ENCODE results near the gene GPR4. TPM values are rescaled to one million over a fixed set of nuclear protein-coding genes. Genes with fewer than 3 reads are reported as not detected.

GPR4 gene
- polyA plus RNA-seq, 1 of the 3 experiments (the other 2 are of a cell fraction) = 0.69 TPM

GRCh38 chr19:45587873-45588272 lies 14.1 kb downstream of the GPR4 start:
- Histone ChIP-seq H2AFZ (ENCODE audit: low read depth) (no peak overlapping the region), H3K36me3 (replicated peaks in 1 of 2; ENCODE audit: control insufficient read depth in 1 of 2, insufficient read depth in 2 of 2, low read length in 1 of 2) (no peaks in the 10 kb centered on the region), H3K4me3 (ENCODE audit: low read depth in 2 of 2, low read length in 1 of 2) (no peak overlapping the region), H4K20me1 (ENCODE audit: insufficient read depth) (no peaks in the 10 kb centered on the region), H3K4me2 (no peak overlapping the region), H3K9me2 (no peaks in the 10 kb centered on the region), H3K27ac (ENCODE audit: low read depth in 2 of 2, low read length in 1 of 2) (no peak overlapping the region), H3K9me3 (no peaks in the 10 kb centered on the region), H3F3A (replicated peaks; ENCODE audit: insufficient read depth) (peaks cover 6% of the 10 kb centered on the region), H3K4me1 (ENCODE audit: control insufficient read depth in 1 of 2, insufficient read depth in 2 of 2, low read depth in 1 of 2, low read length in 1 of 2) (peaks cover 0 to 5% of the 10 kb centered on the region in 2 experiments; a peak in 1 of 4 replicates), H3K79me2 (ENCODE audit: insufficient read depth) (peaks cover 10% of the 10 kb centered on the region; the same call in 1 of the 2 replicates), H3K9ac (no peak overlapping the region), H3K27me3 (ENCODE audit: insufficient read depth) (no peaks in the 10 kb centered on the region)
- no peak for DNase-seq
- WGBS (ENCODE audit: low lambda C conversion rate) = 58% methylated on average over 2 of the region's 4 CpGs
- CTCF ChIA-PET = interaction anchor here (2.1 kb wide), 1 partner anchor 19 kb away, joined by 4 read pairs; no protein-coding TSS in a partner anchor
- TF ChIP-seq TAF1 (IDR thresholded peaks at IDR 0.05; ENCODE audit: borderline replicate concordance, low read depth, low read length) = no peak
- TF ChIP-seq MAX (IDR thresholded peaks at IDR 0.05; ENCODE audit: low read depth) = no peak
- TF ChIP-seq RFX5 (IDR thresholded peaks at IDR 0.05; ENCODE audit: low read length) = no peak
- TF ChIP-seq POLR2AphosphoS5 (IDR thresholded peaks at IDR 0.05; ENCODE audit: low read depth, low read length) = no peak
- no peak for TF ChIP-seq IRF3 (IDR thresholded peaks at IDR 0.05; ENCODE audit: low read depth, low read length)
- TF ChIP-seq FOSL2 (IDR thresholded peaks at IDR 0.05; ENCODE audit: borderline replicate concordance, low read depth) = no peak
- no peak for TF ChIP-seq GATA2 (CRISPR knock-in tag; IDR thresholded peaks at IDR 0.05)
- TF ChIP-seq MXI1 (IDR thresholded peaks at IDR 0.05; ENCODE audit: low read depth, low read length) = no peak
- no peak for TF ChIP-seq REST (IDR thresholded peaks at IDR 0.05; ENCODE audit: low read depth, low read length)
- TF ChIP-seq USF1 (IDR thresholded peaks at IDR 0.05; ENCODE audit: borderline replicate concordance, low read depth) = no peak
- TF ChIP-seq NFIC (IDR thresholded peaks at IDR 0.05; ENCODE audit: borderline replicate concordance) = no peak
- TF ChIP-seq ELF1 (IDR thresholded peaks at IDR 0.05) = no peak
- TF ChIP-seq GABPA (IDR thresholded peaks at IDR 0.05; ENCODE audit: low read depth) = no peak
- no peak for TF ChIP-seq TEAD4 (IDR thresholded peaks at IDR 0.05; ENCODE audit: borderline replicate concordance, insufficient read depth)
- TF ChIP-seq RXRA (IDR thresholded peaks at IDR 0.05; ENCODE audit: borderline replicate concordance, low read depth) = no peak
- TF ChIP-seq EZH2phosphoT487 (IDR thresholded peaks at IDR 0.05; ENCODE audit: borderline replicate concordance, low read depth) = no peak
- no peak for TF ChIP-seq PBX3 (IDR thresholded peaks at IDR 0.05)
- no peak for TF ChIP-seq CHD2 (IDR thresholded peaks at IDR 0.05; ENCODE audit: low read length, partially characterized antibody)
- POLR2A ChIA-PET = no interaction called here
